Calu3 (cell line): Measurements from ENCODE around the gene AZU1. TPM values are rescaled to one million over a fixed set of nuclear protein-coding genes. Genes with fewer than 3 reads are reported as not detected.

Source experiments
- BruUV-seq: library from RNA; stranded (reverse); fragments of 400-500 nt; replicated peaks from 2 replicates; lab custom pipeline; 2021; lab: Mats Ljungman, UMichigan
- CTCF ChIA-PET: fragments of 300-600 bp; sonication (Branson Sonifier 250); formaldehyde crosslinking; loops from one replicate; lab custom pipeline; 2022; ENCODE audit warnings: antibody characterized with exemption; lab: Charles Lee
- DNase-seq: peaks from one replicate; pipeline ENCODE4 v3.0.0; 2022
- H3K27ac Mint-ChIP-seq: one replicate; pipeline ENCODE4 v1.8.0; 2022; ENCODE audit warnings: mixed read lengths; ENCODE audit not compliant: unreplicated experiment
- H3K27me3 Mint-ChIP-seq: one replicate; pipeline ENCODE4 v1.8.0; 2022; ENCODE audit warnings: mixed read lengths; ENCODE audit not compliant: unreplicated experiment
- H3K36me3 Mint-ChIP-seq: one replicate; pipeline ENCODE4 v1.8.0; 2022; ENCODE audit warnings: mild to moderate bottlenecking, moderate library complexity, mixed read lengths; ENCODE audit not compliant: insufficient read depth, unreplicated experiment
- H3K4me1 Mint-ChIP-seq: one replicate; pipeline ENCODE4 v1.8.0; 2022; ENCODE audit warnings: mild to moderate bottlenecking, low read depth, mixed read lengths; ENCODE audit not compliant: unreplicated experiment
- H3K4me3 Mint-ChIP-seq: one replicate; pipeline ENCODE4 v1.8.0; 2022; ENCODE audit warnings: mild to moderate bottlenecking, low read depth, moderate library complexity, mixed read lengths; ENCODE audit not compliant: unreplicated experiment
- H3K9me3 Mint-ChIP-seq: one replicate; pipeline ENCODE4 v1.8.0; 2022; ENCODE audit warnings: low read depth, mixed read lengths; ENCODE audit not compliant: unreplicated experiment
- intact Hi-C: fragments of 100-400 bp; cut with micrococcal nuclease; formaldehyde crosslinking; loops from one replicate; pipeline ENCODE4 v1.10.0; 2022; ENCODE audit not compliant: unreplicated experiment
- total RNA-seq: library from RNA; stranded (reverse); gene quantifications from 2 replicates; pipeline ENCODE4 v1.2.3, GENCODE V29; 2022
- TF ChIP-seq, protein P1 (sequence below): fragments of 200-600 bp; IDR thresholded peaks from one replicate; pipeline ENCODE4 v1.8.0; 2022; ENCODE audit warnings: antibody characterized with exemption; ENCODE audit not compliant: unreplicated experiment

AZU1 gene
- total RNA-seq, 1 experiment from 2014 or later = not detected

DNA sequence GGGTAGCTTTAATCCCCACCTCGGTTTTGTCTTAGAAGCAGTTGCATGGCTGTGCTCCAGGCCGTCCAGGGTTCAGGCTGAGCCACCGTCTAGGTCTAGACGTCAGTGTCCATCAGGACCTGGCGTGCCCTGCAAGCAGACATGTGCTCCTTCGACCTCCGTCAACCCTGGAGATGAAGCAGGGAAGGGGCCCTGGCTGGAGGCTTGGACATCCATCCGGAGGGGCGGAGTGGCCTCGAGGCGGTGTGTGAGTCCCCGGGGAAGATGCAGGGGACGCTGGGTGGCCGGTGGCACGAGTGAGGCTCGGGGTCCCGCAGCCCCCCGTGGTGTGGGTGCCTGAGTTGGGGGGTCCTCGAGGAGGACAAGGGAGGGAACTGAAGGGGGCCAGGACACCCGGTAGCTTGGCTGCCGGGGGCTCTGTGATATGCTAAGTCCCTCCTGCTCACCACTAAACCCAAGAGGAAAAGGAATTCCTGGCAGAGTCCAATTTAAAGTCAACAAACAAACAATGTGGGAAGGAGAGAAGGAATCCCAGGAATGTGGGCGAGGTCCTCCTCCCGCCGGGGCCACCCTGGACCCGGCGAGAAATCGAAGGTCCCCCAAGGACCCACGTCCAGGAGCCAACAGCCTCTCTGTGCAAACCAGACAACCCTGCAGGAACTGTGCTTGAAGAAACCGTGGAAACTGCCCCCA is 45.3 kb upstream of the AZU1 start:
- Mint-ChIP-seq H3K27me3 (no peaks in the 10 kb centered on the region), H3K27ac (no peak overlapping the region), H3K9me3 (no peaks in the 10 kb centered on the region), H3K4me3 (peak overlapping the region; percentile 54), H3K4me1 (peaks cover 9% of the 10 kb centered on the region), H3K36me3 (peaks cover 6% of the 10 kb centered on the region)
- CTCF ChIA-PET = no interaction called here
- peak; percentile 53 for DNase-seq
- intact Hi-C loops = no loop called here
- TF ChIP-seq, protein P1, sequence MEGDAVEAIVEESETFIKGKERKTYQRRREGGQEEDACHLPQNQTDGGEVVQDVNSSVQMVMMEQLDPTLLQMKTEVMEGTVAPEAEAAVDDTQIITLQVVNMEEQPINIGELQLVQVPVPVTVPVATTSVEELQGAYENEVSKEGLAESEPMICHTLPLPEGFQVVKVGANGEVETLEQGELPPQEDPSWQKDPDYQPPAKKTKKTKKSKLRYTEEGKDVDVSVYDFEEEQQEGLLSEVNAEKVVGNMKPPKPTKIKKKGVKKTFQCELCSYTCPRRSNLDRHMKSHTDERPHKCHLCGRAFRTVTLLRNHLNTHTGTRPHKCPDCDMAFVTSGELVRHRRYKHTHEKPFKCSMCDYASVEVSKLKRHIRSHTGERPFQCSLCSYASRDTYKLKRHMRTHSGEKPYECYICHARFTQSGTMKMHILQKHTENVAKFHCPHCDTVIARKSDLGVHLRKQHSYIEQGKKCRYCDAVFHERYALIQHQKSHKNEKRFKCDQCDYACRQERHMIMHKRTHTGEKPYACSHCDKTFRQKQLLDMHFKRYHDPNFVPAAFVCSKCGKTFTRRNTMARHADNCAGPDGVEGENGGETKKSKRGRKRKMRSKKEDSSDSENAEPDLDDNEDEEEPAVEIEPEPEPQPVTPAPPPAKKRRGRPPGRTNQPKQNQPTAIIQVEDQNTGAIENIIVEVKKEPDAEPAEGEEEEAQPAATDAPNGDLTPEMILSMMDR = no peak
- no TSS peak for BruUV-seq

DNA sequence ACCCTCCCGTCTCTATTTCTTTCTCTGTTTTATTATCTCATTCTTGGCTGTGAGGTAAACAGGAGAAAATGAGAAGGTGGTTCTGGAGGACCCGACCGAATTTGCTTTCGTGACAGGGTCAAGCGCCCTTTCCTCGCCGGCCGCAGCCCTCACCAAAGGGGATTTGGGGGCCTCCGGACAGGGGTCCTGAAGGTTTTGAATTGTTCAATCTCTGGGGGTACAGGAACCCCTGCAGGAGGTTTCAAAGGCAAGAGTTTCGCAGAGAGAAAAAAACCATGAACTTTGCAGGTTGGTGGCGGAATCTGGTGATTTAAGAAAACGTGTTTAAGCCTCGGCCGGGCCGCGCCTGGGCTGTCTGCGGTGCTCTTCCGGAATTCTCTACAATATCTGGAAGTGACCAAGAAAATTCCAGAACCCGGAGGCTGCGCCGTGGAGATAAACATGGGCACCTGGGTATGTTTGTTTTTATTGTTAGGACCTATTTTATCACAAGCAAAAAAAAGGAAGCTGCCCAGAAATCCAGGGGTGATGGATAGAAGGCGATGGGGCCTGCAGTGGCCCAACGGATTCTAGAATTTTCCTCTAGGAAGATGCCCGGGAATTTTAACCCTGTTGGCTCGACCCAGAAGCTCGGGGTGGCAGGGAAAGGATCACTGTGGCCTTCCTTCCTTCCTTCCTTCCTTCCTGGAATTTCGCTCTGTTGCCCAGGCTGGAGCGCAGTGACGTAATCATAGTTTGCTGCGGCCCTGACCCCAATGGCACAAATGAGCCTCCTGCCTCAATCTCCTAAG is 44.6 kb upstream of the AZU1 start:
- H3K9me3 Mint-ChIP-seq = no peaks in the 10 kb centered on the region
- no peaks in the 10 kb centered on the region for H3K27me3 Mint-ChIP-seq
- BruUV-seq = no TSS peak
- TF ChIP-seq, protein P1 = no peak
- CTCF ChIA-PET = interaction anchor here (1.3 kb wide), 1 partner anchor 16 kb away, joined by 3 read pairs; no protein-coding TSS in a partner anchor
- H3K36me3 Mint-ChIP-seq = peaks cover 6% of the 10 kb centered on the region
- H3K4me1 Mint-ChIP-seq = peaks cover 9% of the 10 kb centered on the region
- intact Hi-C loops = no loop called here
- DNase-seq = no peak
- no peak overlapping the region for H3K27ac Mint-ChIP-seq
- peak overlapping the region; percentile 54 for H3K4me3 Mint-ChIP-seq

DNA sequence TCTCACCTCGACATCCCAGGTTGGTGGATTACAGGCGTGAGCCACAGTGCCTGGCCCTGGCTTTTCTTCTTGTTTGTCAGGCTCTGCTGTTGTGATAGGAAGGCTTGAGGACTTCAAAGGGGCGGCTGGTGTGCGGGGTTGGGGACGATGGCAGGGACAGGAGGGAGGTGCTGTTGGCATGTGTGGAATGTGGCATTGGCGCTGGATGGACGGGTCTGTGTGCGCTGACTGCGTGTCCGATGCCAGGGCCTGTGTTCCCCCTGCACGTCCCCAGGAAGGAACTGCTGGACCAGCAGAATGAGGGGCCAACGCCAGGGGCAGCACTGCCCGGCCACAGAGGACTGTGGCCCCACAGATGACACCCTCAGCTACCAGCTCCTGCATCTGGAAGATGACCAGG is 43.1 kb upstream of the AZU1 start:
- no TSS peak for BruUV-seq
- intact Hi-C loops = no loop called here
- Mint-ChIP-seq H3K4me3 (no peak overlapping the region), H3K9me3 (no peaks in the 10 kb centered on the region), H3K4me1 (peaks cover 9% of the 10 kb centered on the region), H3K27ac (no peak overlapping the region), H3K27me3 (no peaks in the 10 kb centered on the region), H3K36me3 (peaks cover under 1% of the 10 kb centered on the region)
- CTCF ChIA-PET = no interaction called here
- DNase-seq = no peak
- TF ChIP-seq, protein P1 = no peak

DNA sequence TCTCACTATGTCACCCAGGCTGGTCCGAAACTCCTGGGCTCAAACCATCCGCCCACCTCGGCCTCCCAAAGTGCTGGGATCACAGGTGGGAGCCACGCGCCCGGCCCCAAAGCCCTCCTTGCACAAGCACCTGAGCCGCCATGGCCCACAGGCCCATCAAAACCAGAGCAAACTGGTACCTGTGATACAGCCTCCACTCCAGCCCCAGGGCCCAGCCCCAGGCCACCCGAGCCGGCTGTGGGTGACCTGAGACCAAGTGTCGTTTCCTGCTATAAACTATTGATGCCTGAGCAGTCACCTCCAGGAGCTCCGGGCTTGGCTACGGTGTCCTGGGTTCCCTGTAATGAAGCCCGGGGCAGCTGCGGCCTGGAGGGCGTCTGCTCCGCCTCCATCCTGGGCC is 40.1 kb upstream of the AZU1 start:
- H3K27me3 Mint-ChIP-seq = no peaks in the 10 kb centered on the region
- H3K4me3 Mint-ChIP-seq = no peak overlapping the region
- no peak overlapping the region for H3K27ac Mint-ChIP-seq
- no TSS peak for BruUV-seq
- DNase-seq = no peak
- intact Hi-C loops = no loop called here
- peaks cover 8% of the 10 kb centered on the region for H3K4me1 Mint-ChIP-seq
- no peaks in the 10 kb centered on the region for H3K36me3 Mint-ChIP-seq
- no peaks in the 10 kb centered on the region for H3K9me3 Mint-ChIP-seq
- TF ChIP-seq, protein P1 = no peak
- CTCF ChIA-PET = no interaction called here
